ENCODE data around the gene PLCB1.

Gene PLCB1

DNA sequence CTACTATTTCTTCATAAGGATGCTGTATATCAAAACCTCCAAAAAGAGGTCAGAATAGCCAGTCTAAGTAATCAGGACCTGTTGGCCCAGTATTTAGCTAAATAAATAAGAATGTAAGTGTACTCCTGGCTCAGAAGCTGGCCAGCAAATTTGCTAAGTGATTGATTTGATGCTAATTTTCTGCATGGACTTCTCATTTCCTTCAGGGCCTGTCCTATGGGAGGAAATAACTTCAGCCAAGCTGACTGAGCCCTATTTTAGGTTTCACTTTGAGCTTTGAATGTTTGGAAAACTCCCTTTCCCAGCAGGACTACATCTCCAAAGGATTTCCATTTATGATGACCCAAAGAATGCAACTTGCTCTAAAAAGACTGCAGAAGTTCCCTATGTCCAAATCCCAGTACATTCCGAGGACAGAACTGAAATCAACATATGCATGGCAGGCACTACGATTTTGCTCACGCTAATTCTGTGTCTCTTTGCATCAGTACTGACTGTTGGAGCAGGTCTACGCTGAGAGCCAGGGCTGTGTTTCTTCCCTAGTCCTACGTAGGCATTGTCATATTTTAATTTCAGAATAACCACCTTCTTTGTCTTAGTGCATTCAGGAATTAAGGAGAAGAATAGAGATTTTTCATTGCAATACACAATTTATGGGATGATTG lies 495.4 kb downstream of the PLCB1 start:
- H3K27ac ChIP-seq, result no peak overlapping the region
- TF ChIP-seq, protein P1, sequence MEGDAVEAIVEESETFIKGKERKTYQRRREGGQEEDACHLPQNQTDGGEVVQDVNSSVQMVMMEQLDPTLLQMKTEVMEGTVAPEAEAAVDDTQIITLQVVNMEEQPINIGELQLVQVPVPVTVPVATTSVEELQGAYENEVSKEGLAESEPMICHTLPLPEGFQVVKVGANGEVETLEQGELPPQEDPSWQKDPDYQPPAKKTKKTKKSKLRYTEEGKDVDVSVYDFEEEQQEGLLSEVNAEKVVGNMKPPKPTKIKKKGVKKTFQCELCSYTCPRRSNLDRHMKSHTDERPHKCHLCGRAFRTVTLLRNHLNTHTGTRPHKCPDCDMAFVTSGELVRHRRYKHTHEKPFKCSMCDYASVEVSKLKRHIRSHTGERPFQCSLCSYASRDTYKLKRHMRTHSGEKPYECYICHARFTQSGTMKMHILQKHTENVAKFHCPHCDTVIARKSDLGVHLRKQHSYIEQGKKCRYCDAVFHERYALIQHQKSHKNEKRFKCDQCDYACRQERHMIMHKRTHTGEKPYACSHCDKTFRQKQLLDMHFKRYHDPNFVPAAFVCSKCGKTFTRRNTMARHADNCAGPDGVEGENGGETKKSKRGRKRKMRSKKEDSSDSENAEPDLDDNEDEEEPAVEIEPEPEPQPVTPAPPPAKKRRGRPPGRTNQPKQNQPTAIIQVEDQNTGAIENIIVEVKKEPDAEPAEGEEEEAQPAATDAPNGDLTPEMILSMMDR (conservative IDR thresholded peaks at IDR 0.05), result no peak
- no peak for TF ChIP-seq ZFX (IDR thresholded peaks at IDR 0.05)

DNA sequence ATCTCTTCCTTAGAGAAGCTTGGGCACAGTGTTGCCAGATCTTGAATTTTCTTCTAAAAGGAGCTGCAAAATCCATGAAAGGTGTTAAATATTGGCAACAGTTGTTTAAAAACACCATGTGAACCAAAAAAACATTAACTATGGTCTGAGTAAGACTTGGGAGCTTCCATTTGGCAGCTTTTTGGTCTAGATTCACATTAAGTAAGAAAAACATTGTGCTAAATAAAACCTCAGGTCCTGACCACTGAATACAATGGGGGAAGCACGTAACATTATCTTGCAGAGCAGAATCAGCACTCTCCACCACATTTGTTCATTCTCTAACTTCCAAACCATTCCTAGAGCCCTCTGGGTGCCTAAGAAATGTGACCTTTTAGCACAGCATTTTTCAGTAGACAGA lies 499.2 kb downstream of the PLCB1 start:
- TF ChIP-seq, protein P1 (conservative IDR thresholded peaks at IDR 0.05), result no peak
- no peak for TF ChIP-seq ZFX (IDR thresholded peaks at IDR 0.05)
- no peak overlapping the region for H3K27ac ChIP-seq

DNA sequence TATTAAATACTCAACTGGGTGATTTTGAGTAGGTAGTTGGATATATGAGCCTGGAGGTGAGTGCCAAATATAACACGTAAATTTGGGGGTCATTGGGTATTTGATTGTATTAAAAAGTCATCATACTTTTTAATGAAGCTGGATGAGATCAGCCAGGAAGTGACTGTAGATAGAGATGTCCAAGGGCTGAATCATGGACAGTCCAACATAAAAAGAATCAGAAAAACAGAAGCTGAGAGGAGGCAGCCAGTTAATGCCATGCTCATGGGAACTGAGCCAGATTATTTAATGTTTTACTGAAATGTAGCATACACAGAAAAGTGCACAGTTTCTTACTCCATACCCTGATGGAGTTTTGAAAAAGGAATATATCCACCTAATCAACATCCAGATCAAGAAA lies 501.3 kb downstream of the PLCB1 start:
- H3K27ac ChIP-seq, result no peak overlapping the region
- TF ChIP-seq, protein P1 (conservative IDR thresholded peaks at IDR 0.05), result no peak
- TF ChIP-seq ZFX (IDR thresholded peaks at IDR 0.05), result no peak

DNA sequence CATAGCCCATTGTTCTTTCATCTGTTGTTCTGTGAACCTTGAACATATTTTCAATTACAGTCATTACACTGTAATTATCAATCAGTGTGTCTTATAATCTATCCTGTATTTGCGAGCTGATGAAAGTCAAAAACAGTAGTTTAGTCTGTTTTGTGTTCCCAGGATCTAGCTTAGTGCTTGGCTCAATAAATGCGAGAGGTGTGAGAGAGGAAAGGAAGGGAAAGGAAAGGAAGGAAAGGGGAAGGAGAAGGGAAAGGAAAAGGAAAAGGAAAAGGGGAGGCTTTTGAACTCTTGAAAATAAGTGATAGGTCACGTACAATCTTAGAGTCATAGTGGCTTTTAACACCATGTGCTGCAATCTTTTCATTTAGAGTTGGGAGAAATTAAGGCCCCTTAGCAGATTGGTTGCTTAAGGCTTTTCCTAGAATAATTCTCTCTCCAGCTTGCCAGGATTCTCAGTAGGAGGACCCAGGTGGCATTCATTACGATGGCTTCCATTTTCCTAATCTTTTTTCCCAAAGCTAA lies 503.0 kb downstream of the PLCB1 start:
- TF ChIP-seq ZFX (IDR thresholded peaks at IDR 0.05), result no peak
- TF ChIP-seq, protein P1 (conservative IDR thresholded peaks at IDR 0.05), result no peak
- H3K27ac ChIP-seq, result no peak overlapping the region

DNA sequence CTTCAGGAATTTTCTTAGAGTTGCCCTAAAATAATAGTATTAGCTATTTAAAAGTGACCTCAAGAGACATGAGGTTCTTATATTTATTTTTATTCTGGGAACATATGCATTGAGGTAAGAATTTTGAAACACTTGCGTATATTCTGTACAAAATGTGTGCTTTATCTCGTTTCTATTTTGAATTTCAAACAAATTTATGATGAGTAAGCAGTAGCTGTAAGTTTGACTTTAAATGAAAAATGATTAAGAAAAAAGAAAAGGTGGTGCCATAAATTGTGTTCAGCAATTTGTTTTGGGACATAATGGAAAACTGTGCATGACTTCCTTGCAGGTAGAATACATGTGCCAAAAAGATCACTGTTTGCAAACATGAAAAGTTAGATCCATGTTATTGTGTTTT lies 503.8 kb downstream of the PLCB1 start:
- TF ChIP-seq, protein P1 (conservative IDR thresholded peaks at IDR 0.05), result no peak
- no peak for TF ChIP-seq ZFX (IDR thresholded peaks at IDR 0.05)
- no peak overlapping the region for H3K27ac ChIP-seq

DNA sequence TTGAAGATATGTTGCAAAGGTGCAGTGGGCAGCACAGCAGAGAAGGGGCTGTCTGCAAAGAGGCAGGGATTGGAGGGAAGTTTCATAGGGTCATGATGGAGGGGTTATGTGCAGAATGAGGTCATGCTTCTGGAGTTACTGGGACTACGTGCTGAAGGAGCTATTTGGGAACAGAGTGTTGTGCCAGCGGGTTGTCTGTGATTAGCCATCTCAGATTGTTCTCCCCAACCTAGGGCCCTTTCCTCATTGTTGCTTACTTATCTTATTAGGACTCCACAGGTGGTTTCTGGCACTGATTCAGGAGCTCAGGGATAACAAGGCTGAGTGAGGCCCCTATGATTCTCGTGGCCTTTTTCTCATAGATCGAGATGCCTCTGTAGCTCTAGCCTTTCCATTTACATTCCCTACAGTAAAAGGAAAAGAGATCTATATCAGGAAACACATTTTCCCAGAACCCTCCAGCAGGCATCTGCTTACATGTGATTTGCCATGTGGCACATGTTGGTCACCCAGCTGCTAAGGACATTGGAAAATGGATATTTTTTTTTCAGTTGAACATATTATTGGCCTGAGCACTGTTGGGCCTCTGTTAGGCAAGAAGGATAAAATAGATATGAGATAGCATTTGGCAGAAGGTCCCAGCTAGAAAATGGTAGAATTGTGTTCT lies 507.2 kb downstream of the PLCB1 start:
- H3K27ac ChIP-seq, result no peak overlapping the region
- TF ChIP-seq, protein P1 (conservative IDR thresholded peaks at IDR 0.05), result no peak
- TF ChIP-seq ZFX (IDR thresholded peaks at IDR 0.05), result no peak

DNA sequence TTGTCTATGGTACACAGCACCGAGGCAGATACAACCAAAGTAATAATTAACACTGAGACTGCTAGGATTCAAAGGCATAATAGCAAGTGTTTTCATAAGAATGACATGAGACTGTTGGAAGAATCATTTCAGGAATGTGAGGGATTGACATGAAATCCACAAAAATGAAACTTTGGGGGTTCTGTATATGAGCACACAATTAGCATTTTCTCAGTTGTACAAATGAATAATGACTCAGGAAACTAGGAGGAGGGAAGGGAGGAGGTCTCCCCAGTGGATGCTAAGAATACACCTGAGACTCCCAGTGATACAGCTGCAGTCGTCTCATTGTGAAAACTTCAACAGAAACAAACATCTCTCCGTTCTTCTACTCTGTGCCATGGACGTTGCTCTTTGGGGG lies 508.4 kb downstream of the PLCB1 start:
- TF ChIP-seq, protein P1 (conservative IDR thresholded peaks at IDR 0.05), result no peak
- TF ChIP-seq ZFX (IDR thresholded peaks at IDR 0.05), result no peak

More for the DNA sequence above, 508.4 kb downstream of the PLCB1 start:
- no peak overlapping the region for H3K27ac ChIP-seq
